ENCODE results near the gene GLOD4.

The GLOD4 gene

GRCh38 chr17:720706-721539 is 61.2 kb downstream of the GLOD4 start:
- H3K4me1 ChIP-seq (ENCODE audit: control insufficient read depth, insufficient read depth, low read length, unreplicated experiment): peaks cover 6% of the 10 kb centered on the region
- H3K27me3 ChIP-seq (ENCODE audit: insufficient read depth, low read length): no peaks in the 10 kb centered on the region
- H3K79me2 ChIP-seq (ENCODE audit: control insufficient read depth, insufficient read depth, low read length, unreplicated experiment): no peaks in the 10 kb centered on the region
- H2AFZ ChIP-seq (ENCODE audit: low read length, unreplicated experiment): no peak overlapping the region
- H3K4me3 ChIP-seq (ENCODE audit: low read depth, low read length): no peak overlapping the region
- H3K27ac ChIP-seq (ENCODE audit: low read depth, low read length): no peak overlapping the region
- no peaks in the 10 kb centered on the region for H3K36me3 ChIP-seq (ENCODE audit: insufficient read depth, low read length)

GRCh38 chr17:718075-718474 is 64.0 kb downstream of the GLOD4 start:
- no peak overlapping the region for H3K4me3 ChIP-seq (ENCODE audit: low read depth, low read length)
- H3K27ac ChIP-seq (ENCODE audit: low read depth, low read length): no peak overlapping the region
- H3K27me3 ChIP-seq (ENCODE audit: insufficient read depth, low read length): no peaks in the 10 kb centered on the region
- no peaks in the 10 kb centered on the region for H3K36me3 ChIP-seq (ENCODE audit: insufficient read depth, low read length)
- peaks cover 19% of the 10 kb centered on the region for H3K79me2 ChIP-seq (ENCODE audit: control insufficient read depth, insufficient read depth, low read length, unreplicated experiment)
- no peak overlapping the region for H2AFZ ChIP-seq (ENCODE audit: low read length, unreplicated experiment)
- peaks cover 13% of the 10 kb centered on the region for H3K4me1 ChIP-seq (ENCODE audit: control insufficient read depth, insufficient read depth, low read length, unreplicated experiment)

Measured in ACC112 (cell line).